Measurements from ENCODE around the gene BLCAP.
"Not testable (repeated sequence)": the region's sequence is repeated elsewhere in the genome, so short reads cannot be mapped to it uniquely, and the experiment has no call there.

Gene BLCAP

DNA sequence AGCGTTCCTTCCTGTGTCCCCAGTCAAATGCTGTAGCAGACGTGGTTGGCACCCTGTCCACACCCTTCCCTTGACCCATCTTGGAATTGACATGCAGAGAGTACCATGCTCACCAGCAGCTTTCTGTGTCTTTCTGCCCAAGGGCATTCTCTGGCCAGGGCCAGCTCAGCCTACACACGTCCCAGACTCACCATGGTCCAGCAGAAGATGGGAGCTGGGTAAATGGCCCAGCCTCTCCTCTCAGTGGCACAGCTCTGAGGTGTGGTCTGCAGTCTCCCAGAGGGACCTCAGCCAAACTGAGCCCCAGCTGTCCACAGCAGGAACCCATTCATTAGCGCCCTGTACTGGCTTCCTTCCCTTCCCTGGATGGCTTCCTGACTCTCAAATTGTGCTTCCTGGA is 31.1 kb upstream of the BLCAP start:
- DNase-seq (ENCODE audit: low read depth, low spot score) = no peak
- H3K27ac ChIP-seq = no peak overlapping the region

DNA sequence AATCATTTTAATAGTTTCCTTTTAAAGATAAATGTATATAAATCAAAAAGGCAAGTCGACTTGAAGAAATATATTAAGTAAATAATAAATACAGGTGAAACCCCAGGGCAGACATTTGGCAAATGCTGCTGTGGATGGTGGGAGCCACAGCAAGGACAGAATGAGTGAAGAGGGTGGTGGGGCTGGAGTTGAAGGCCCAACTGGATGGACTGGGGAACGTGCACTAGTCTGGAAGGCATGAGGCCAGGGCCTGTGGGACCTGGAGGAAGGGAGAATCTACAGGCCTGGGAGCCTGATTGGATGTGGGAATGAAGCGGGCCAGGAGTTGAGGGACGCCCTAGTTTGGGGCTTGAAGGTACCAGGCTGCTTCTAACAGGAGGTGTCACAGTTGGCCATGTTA is 30.6 kb upstream of the BLCAP start:
- DNase-seq (ENCODE audit: low read depth, low spot score) = no peak
- no peak overlapping the region for H3K27ac ChIP-seq

DNA sequence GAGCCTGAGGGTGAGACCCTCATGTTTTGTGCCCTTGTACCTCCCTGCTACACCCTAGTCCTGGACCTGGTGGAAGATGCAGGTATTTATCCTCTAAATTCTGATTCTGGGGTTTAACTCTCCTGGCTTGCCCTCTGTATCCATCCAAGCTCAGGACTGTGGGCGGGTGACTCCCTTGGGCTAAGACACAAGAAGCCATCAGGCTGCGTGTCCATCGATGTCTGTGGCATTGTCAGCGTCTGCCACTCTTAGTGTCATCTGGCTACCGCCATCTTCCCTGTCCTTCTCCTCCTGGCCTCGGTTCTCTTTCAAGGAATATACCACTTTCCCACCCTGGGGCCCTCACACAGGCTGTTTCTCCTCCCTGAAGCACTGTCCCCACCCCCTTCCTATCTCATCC is 28.9 kb upstream of the BLCAP start:
- DNase-seq (ENCODE audit: low read depth, low spot score) = no peak
- no peak overlapping the region for H3K27ac ChIP-seq

DNA sequence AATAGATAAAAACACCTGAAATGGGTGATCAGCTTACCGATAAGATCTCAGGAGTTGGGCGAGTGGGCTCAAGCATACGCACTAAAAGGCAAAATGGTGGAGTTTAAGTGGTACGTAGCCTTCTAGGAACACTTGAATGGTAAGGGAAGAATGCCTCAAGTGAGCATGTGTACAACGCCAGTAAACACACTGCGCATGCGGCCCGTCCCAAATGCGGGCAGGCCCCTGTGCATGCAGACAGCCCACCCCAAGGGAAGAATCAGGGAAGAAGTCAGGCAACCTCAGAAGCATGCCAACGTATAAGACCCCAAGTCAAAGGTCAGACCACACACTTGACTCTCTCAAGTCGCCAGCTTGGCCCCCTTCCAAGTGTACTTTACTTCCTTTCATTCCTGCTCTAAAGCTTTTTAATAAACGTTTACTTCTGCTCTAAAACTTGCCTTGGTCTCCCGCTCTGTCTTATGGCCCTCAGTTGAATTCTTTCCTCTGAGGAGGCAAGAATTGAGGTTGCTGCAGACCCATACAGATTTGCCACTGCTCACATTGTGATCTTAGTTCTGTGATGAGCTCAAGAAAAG is 27.1 kb upstream of the BLCAP start:
- DNase-seq (ENCODE audit: low read depth, low spot score); H3K27ac ChIP-seq: not testable (repeated sequence)

DNA sequence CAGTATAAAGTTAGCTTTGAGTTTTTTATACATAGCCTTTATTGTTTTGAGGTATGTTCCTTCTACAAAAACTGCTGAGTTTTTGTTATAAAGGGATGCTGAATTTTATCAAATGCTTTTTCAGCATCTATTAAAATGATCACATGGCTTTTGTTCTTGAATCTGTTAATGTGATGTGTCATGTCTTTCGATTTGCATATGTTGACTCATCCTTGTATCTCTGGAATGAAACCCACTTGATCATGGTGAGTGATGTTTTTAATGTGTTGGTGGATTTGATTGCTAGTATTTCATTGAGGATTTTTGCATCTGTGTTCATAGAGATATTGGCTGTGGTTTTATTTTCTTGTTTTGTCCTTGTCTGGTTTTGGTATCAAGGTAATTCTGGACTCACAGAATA is 24.7 kb upstream of the BLCAP start:
- no peak overlapping the region for H3K27ac ChIP-seq
- peak; percentile 53 for DNase-seq (ENCODE audit: low read depth, low spot score)

DNA sequence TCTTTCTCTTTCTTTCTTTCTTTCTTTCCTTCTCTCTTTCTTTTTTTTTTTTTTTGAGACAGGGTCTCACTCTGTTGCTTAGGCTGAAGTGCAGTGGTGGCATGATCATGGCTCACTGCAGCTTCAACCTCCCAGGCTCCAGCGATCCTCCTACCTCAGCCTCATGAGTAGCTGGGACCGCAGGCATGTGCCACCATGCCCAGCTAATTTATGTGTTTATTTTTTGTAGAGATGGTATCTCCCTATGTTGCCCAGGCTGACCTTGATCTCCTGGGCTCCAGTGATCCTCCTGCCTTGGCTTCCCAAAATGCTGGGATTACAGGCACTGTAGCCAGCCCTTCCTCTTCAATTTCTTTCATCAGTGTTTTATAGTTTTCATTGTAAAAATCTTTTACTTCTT is 24.0 kb upstream of the BLCAP start:
- H3K27ac ChIP-seq; DNase-seq (ENCODE audit: low read depth, low spot score): not testable (repeated sequence)

DNA sequence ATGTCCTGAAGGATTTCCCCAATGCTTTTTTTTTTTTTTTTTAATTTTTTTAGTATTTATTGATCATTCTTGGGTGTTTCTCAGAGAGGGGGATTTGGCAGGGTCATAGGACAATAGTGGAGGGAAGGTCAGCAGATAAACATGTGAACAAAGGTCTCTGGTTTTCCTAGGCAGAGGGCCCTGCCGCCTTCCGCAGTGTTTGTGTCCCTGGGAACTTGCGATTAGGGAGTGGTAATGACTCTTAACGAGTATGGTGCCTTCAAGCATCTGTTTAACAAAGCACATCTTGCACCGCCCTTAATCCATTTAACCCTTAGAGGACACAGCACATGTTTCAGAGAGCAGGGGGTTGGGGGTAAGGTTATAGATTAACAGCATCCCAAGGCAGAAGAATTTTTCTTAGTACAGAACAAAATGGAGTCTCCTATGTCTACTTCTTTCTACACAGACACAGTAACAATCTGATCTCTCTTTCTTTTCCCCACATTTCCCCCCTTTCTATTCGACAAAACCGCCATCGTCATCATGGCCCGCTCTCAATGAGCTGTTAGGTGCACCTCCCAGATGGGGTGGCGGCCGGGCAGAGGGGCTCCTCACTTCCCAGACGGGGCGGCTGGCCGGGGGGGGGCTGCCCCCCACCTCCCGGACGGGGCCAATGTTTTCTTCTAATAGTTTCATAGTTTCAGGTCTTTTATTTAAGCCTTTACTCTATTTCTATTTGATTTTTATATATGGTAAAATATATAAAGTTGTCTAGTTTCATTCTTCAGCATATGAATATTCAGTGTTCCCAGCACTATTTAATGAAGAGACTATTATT is 22.6 kb upstream of the BLCAP start:
- not testable (repeated sequence) for H3K27ac ChIP-seq; DNase-seq (ENCODE audit: low read depth, low spot score)

DNA sequence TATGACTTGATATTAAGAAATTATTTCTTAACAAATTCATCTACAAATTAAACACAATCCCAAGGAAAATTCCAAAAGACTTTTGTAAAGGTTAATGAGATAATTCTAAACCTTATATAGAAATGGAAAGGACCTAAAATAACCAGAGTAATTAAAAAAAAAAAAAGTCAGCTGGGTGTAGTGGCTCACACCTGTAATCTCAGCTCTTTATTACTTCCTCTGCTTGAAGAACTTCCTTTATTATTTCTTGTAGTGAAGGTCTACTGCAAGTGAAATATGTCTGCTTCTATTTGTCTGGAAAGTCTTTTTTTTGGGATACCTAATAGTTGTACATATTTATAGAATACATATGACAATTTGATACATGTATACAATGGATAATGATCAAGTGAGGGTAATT is 20.2 kb upstream of the BLCAP start:
- no peak overlapping the region for H3K27ac ChIP-seq
- no peak for DNase-seq (ENCODE audit: low read depth, low spot score)

DNA sequence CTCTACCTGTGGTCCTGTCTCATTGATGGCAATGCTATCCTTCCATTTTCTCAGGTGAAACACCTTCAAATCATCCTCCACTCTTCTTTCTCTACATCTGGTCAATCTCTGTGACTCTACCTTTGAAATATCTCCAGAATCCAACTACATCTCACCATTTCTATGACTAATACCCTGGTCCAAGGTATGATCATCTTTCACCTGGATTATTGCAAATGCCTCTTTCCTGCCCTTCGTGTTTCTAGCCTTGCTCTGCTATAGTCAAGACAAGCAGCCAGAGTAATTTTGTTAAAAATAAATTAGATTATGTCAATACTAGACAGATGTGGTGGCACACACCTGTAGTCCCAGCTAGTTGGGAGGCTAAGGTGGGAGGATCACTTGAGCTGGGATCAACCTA is 17.8 kb upstream of the BLCAP start:
- DNase-seq (ENCODE audit: low read depth, low spot score) = no peak
- H3K27ac ChIP-seq = no peak overlapping the region

DNA sequence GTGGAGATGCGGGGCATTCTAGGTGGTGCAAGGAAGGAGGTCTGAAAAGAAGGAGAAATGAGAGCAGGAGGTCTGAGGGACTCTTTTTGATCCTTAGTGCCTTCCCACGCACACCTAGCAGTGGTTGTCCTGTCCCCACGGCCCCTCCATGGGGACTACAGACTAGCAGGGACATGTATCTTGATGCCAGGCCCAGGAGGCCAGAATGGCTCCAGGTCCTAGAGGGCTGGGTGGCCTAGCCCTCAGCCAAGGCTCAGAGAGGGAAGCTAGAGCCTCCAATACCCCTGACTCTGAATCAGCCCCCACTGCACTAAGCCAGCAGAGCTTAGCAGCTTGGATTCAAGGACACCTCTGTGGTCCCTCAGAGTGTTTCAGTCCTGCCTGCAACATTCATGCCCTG is 16.7 kb upstream of the BLCAP start:
- DNase-seq (ENCODE audit: low read depth, low spot score) = no peak

DNA sequence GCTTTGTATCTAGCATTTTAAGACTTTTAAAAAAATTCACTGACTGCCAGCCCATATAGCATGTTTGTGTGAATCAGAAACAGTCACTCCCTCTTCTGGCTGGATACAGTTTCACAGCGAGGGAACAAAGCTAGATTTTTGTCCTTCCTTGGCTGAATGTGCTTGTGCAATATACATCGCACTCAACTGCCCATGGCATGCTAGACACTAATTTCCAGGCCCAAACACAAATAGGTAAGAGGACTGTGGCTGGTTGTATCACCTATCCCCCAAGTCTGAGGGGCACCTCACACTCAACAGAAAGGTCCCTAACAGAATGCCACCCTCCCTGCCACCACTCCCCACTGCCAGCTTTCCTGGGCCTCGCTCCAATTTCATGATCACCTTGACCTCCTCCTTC is 16.2 kb upstream of the BLCAP start:
- peak; percentile 24 for DNase-seq (ENCODE audit: low read depth, low spot score)
- H3K27ac ChIP-seq = no peak overlapping the region

More for the DNA sequence above, 16.7 kb upstream of the BLCAP start:
- H3K27ac ChIP-seq = no peak overlapping the region

DNA sequence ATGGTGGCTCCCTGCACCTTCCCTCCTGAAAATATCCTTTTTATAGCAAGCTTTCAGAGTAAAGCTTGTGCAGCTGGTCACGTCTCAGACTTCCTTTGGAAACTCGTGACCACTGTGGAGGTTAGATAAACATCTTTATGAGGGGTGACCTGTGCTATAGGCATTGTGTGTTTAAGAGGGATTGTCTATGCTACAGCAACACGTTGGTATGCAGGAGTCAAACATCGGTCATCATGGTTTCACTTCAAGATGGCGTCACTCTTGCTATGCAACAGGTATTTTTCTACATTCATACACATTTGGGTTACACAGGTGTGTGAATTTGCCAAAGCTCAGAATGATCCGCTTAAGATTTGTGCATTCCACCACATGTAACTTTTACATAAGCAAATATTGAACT is 14.6 kb upstream of the BLCAP start:
- peak; percentile 80 for DNase-seq (ENCODE audit: low read depth, low spot score)
- H3K27ac ChIP-seq = no peak overlapping the region

DNA sequence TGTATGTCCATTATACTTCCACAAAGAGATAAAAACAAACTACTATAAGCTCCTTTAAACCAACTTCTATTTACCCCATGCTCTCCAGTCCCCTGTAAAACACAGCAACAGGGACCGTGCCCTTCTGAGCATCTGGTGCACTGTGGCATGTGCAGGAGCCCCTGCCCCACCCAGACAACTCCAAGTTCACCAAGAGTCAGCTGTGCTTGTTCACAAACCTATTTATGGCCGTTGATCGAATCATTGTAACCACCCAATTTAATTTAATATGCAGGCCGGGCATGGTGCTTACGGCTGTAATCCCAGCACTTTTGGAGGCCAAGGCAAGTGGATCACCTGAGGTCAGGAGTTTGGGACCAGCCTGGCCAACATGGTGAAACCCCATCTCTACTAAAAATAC is 13.7 kb upstream of the BLCAP start:
- DNase-seq (ENCODE audit: low read depth, low spot score) = no peak

DNA sequence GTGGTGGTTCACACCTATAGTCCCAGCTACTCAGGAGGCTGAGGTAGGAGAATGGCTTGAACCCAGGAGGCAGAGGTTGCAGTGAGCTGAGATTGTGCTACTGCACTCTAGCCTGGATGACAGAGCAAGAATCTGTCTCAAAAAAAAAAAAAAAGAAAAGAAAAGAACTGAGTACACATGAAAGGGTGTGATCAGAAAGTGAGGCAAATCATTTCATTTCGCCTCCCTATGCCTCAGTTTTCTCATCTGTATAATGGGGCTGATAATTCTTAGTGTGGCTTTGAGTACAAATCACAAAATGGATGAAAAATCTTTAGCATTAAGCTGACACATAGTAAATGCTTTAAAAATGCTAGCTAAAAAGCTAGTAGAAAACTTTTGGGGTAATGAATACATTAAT is 13.2 kb upstream of the BLCAP start:
- DNase-seq (ENCODE audit: low read depth, low spot score); H3K27ac ChIP-seq: not testable (repeated sequence)

More for the DNA sequence above, 13.7 kb upstream of the BLCAP start:
- H3K27ac ChIP-seq = no peak overlapping the region

DNA sequence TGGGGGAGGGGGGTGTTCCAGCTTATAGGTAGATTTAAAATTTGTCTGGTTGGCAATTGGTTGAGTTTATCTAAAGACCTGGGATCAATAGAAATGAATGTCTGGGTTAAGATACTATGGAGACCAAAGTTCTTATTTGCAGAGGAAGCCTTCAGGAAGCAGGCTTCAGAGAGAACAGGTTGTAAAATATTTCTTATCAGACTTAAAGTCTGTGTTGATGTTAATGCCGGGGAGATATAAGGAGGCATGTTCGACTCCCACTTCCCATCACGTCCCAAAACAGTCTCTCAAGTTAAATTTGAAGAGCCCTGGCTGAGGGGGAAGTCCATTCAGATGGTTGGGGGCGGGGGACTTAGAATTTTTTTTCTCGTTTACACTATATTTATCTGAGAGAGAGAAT is 12.3 kb upstream of the BLCAP start:
- no peak overlapping the region for H3K27ac ChIP-seq
- DNase-seq (ENCODE audit: low read depth, low spot score) = no peak

DNA sequence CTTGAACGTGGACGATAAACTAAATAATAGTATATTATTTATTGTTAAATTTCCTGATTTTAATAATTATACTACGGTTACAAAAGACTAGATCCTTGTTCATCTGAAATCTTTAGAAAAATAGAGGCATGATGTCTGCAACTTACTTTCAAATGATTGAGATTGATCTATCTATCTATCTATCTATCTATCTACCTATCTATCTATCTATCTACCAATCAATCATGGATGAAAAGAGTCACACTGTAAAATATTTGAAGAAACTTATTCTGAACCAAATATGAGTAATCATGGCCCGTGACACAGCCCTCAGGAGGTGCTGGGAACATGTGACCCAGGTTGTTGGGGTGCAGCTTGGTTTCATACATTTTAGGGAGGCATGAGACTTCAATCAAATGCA is 11.7 kb upstream of the BLCAP start:
- H3K27ac ChIP-seq = no peak overlapping the region
- DNase-seq (ENCODE audit: low read depth, low spot score) = no peak

DNA sequence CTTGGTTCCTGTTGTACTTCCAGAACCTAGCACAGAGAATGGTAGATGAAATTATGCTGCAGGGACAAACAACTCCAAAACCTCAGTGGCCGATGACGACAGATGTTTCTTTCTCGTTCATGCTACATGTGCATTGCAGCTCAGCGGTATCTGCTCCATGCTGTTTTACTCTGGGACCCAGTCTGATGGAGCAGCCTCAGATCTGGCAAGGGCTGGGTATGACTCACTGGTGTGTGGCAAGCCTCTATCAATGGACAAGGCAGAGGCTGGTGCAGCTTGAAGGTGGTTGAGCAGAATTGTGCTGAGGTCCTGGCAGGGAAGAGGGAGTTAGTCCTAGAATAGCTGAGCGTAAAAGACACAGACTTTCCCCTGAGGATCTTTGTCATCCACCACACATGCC is 10.3 kb upstream of the BLCAP start:
- H3K27ac ChIP-seq = no peak overlapping the region
- peak; percentile 29 for DNase-seq (ENCODE audit: low read depth, low spot score)

DNA sequence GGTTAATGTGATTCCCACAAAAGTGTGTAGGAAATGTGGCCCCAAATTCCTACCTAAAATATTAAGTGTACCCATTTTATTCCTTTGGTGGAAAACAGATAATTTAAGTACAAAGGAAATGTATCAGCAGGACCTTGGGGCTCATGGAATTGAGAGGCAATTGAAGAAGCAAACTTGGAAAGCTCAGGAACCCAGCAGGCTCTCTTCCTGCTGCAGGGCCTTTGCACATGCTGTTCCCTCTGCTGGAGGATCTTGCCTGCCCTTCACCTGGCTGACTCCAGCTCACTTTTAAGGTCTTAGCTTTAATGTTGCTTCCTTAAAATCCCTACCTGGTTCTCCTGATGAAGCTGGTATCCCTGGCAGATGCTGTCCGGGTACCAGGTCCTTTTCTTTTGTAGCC is 9.8 kb upstream of the BLCAP start:
- no peak overlapping the region for H3K27ac ChIP-seq
- no peak for DNase-seq (ENCODE audit: low read depth, low spot score)

DNA sequence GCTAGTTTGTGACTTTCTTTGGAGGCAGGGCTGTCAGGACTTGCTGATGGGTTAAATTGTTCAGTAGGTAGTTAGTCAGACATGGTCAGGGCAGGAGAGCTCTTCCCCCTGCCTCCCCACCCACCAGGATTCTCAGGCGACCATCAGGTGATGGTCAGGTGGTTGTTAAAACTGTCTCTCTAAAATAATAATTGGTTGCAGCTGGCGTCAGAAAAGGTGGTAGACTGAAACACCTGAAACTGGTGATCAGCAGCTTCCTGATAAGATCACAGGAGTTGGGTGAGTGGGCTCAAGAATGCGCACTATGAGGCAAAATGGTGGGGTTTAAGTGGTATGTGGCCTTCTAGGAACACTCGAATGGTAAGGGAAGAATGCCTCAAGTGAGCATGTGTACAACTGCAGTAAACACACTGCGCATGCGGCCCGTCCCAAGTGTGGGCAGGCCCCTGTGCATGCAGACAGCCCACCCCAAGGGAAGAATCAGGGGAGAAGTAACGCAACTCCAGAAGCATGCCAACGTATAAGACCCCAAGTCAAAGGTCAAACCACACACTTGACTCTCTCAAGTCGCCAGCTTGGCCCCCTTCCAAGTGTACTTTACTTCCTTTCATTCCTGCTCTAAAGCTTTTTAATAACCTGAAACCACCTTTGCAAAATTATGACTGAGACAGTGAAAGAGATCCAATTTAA is 7.9 kb upstream of the BLCAP start:
- no peak for DNase-seq (ENCODE audit: low read depth, low spot score)
- no peak overlapping the region for H3K27ac ChIP-seq

DNA sequence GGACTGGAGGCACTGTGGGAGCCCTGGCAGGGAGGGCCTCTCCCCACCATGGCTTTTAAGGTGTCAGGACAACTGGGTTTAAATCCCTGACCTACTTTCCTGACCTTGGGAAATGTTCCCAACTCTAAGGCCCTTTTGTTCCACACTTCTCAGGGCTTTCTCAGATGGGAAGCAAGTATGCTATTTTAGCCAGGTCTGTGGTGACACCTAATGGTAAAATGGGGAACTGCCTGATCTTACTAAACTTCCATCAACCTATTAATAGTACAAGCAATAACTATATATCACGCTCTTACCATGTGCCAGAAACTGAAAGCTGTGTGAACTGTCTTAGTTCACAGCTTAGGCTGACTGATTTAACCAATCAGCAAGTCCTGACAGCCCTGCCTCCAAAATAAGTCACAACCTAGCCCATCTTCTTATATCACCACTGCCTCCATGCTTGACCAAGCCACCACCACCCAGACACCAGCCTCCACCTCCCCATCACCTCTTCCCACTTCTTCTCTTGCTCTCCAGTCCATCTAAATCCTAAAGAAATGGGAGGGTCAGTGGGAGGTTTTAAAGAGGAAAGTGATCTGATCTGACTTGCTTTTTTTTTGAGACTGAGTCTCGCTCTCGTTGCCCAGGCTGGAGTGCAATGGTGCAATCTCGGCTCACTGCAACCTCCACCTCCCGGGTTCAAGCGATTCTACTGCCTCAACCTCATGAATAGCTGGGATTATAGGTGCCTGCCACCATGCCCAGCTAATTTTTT is 6.9 kb upstream of the BLCAP start:
- DNase-seq (ENCODE audit: low read depth, low spot score) = no peak
- H3K27ac ChIP-seq = no peak overlapping the region

Measured in epithelial cell of prostate (primary cell).